Adipose tissue (tissue), 3 donors: ENCODE results near the gene TSPAN4. TPM values are rescaled to one million over a fixed set of nuclear protein-coding genes. Genes with fewer than 3 reads are reported as not detected.

Source experiments
- H3K27ac ChIP-seq: one replicate; pipeline ENCODE4 v1.5.1; 2013; ENCODE audit warnings: low read depth, low read length
- WGBS, 3 donors: extraction: QIAGEN DNeasy Blood & Tissue Kit; methylation state at CpG; one replicate each; pipeline ENCODE4 v1.1.7; 2013; 5-methylcytosine and 5-hydroxymethylcytosine counted together
- polyA plus RNA-seq, 3 donors: library from polyadenylated mRNA; stranded (reverse); fragments of 200-250 nt; gene quantifications; one replicate each; pipeline ENCODE4 v1.2.3, GENCODE V29; 2013
- donor health status: healthy with polysubstance abuse.
- donor health status: Bipolar disorder and iron deficiency.
- donor health status: healthy.

The TSPAN4 gene
- polyA plus RNA-seq, 3 donors: 34.1 to 122 (median 115) TPM

- 1 to 2% (median 2%) methylated on average over 45 to 47 of the region's 47 CpGs for WGBS, 3 donors
Observed at GRCh38 chr11:819943-820649, 22.6 kb upstream of the TSPAN4 start.

GRCh38 chr11:820655-821511 lies 21.8 kb upstream of the TSPAN4 start:
- WGBS, 3 donors: 19 to 47% (median 42%) methylated on average over 10 to 11 of the region's 11 CpGs
- H3K27ac ChIP-seq: no peak overlapping the region

More at GRCh38 chr11:819943-820649, 22.6 kb upstream of the TSPAN4 start:
- no peak overlapping the region for H3K27ac ChIP-seq

DNA sequence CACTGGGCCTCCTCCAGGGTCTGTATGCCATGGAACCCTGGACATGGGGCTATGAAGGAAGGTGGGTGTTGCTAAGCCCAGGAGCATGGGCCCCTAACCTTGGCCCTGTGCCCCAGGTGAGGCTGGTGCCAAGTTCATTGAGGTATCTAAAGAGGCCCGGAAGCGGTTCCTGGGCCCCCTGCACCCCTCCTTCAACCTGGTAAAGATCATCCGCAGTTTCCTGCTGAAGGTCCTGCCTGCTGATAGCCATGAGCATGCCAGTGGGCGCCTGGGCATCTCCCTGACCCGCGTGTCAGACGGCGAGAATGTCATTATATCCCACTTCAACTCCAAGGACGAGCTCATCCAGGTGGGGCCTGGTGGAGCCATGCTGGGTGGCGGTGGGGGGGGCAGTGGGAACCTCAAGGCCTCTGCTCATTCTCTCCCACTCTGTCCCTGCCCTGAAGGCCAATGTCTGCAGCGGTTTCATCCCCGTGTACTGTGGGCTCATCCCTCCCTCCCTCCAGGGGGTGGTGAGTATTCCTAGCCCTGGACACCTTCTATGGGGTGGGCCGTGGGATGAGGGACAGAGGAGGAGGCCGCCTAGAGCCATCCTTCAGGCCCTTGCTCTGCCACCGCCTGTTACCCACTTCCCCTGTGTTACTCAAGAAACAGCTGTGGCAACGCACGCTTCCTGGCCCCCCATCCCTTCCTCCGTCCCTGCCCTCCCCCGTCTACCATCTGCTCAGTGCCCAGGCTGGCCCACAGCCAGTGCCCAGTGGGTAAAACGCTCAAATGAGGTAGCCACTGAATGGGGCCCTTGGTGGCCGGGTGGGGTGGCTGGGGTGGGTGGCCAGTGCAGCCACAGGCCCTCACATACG lies 20.9 kb upstream of the TSPAN4 start:
- no peak overlapping the region for H3K27ac ChIP-seq
- 34 to 55% (median 53%) methylated on average over 22 of the region's 22 CpGs for WGBS, 3 donors

DNA sequence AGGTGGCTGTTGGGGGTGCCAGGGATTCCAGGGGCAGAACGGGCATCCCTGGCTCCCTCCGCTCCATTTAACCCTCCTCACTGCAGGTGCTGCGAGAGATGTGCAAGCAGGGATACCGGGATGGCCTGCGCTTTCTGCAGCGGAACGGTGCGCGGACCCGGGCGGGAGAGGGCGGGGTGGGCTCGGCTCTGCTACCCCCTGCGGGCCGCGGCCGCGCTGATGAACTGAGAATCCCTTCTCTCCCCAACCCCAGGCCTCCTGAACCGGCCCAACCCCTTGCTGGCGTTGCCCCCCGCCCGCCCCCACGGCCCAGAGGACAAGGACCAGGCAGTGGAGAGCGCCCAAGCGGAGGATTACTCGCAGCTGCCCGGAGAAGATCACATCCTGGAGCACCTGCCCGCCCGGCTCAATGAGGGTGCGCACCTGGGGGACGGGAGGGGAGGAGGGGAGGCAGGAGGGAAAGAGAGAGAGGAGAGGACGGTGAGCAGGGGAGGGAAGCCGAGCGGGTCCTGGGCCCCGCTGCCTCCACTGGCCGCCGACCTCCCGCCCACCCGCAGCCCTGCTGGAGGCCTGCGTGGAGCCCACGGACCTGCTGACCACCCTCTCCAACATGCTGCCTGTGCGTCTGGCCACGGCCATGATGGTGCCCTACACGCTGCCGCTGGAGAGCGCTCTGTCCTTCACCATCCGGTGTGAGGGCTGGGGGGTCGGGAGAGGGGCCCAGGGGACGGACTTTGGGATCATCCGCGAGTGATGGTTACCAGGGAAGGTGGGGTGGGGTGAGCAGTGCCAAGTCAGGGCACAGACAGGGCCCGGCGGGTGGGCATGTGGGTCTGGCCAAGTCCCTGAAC lies 19.0 kb upstream of the TSPAN4 start:
- 42 to 89% (median 88%) methylated on average over 42 to 53 of the region's 53 CpGs for WGBS, 3 donors

DNA sequence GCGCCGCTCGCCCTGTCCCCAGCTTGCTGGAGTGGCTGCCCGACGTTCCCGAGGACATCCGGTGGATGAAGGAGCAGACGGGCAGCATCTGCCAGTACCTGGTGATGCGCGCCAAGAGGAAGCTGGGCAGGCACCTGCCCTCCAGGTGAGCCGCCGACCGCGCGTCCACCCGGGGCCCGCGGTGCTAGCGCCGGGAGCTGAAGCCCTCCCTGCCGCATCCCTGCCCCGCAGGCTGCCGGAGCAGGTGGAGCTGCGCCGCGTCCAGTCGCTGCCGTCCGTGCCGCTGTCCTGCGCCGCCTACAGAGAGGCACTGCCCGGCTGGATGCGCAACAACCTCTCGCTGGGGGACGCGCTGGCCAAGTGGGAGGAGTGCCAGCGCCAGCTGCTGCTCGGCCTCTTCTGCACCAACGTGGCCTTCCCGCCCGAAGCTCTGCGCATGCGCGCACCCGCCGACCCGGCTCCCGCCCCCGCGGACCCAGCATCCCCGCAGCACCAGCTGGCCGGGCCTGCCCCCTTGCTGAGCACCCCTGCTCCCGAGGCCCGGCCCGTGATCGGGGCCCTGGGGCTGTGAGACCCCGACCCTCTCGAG lies 18.3 kb upstream of the TSPAN4 start:
- no peak overlapping the region for H3K27ac ChIP-seq
- 34 to 88% (median 86%) methylated on average over 45 to 59 of the region's 59 CpGs for whole genome bisulfite sequencing, 3 donors

More for the DNA sequence above, 19.0 kb upstream of the TSPAN4 start:
- no peak overlapping the region for H3K27ac ChIP-seq

DNA sequence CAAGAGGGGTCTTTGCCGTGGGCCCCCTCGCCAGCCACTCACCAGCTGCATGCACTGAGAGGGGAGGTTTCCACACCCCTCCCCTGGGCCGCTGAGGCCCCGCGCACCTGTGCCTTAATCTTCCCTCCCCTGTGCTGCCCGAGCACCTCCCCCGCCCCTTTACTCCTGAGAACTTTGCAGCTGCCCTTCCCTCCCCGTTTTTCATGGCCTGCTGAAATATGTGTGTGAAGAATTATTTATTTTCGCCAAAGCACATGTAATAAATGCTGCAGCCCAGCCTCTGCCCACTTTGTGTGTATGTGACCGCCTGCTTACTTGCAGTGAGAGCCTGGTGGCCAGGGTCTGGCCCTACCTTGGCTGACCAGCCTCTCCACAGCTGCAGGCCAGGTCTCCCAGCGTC lies 17.7 kb upstream of the TSPAN4 start:
- 31 to 84% (median 78%) methylated on average over 11 of the region's 11 CpGs for WGBS, 3 donors

GRCh38 chr11:825366-826226 lies 17.1 kb upstream of the TSPAN4 start:
- H3K27ac ChIP-seq: no peak overlapping the region
- WGBS, 3 donors: 30 to 76% (median 74%) methylated on average over 12 of the region's 12 CpGs

More for the DNA sequence above, 17.7 kb upstream of the TSPAN4 start:
- H3K27ac ChIP-seq: no peak overlapping the region

DNA sequence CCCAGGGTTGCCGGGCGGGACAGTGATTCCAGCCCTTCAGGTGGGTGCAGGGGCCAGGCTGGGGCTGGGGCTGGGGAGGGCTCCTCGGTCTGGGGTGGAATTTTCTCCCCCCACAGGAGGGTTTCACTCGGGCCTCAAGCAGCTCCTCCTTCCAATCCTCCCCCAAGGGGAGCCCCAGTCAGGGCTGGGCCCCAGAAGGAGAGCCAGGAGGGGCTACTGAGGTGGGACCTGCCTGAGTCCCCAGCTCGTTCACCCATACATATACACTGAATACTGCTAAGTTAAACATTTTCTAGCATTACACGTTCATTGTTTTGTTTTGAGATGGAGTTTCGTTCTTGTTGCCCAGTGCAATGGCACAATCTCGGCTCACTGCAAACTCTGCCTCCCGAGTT lies 16.4 kb upstream of the TSPAN4 start:
- H3K27ac ChIP-seq: no peak overlapping the region
- WGBS, 3 donors: 30 to 69% (median 58%) methylated on average over 9 of the region's 9 CpGs

- no peak overlapping the region for H3K27ac ChIP-seq
- 0 to 2% (median 2%) methylated on average over 20 to 22 of the region's 22 CpGs for WGBS, 3 donors
Observed at GRCh38 chr11:826836-827145, 15.9 kb upstream of the TSPAN4 start.

DNA sequence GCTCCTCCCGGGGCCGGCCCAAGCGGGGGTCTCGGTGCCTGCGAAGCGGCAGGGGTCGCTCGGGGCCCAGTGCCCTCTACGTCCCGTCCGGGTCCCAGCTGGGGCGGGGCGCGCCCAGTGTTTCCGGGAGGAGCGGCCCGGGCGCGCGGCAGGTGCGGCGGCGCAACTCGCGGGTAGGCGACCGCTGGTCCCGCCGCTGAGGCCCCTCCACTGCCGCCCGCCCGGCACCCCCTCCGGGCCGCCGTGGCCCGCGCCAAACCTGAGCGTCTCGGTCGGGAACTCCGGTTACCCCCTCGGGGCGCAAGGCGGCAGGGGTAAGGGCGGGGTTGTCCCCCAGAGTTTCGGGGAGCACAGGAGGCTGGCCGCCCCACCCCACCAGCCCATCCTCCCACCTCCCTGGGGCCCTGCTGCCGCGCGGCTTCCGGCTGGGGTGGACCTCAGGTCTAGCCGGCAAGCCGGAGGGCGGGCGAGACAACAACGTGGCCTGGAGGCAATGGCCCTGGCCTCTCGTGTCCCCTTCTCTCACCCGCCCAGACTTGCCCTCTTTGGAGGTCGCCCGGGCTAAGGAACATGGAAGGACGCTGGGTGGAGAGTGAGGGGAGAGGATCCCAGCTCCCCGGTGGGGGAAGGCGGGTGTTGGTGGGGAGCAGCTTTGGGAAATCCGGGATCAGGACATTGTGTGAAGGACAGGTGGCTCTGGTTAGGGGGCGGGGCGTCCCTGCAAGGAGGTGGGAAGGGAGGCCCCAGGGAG lies 15.3 kb upstream of the TSPAN4 start:
- no peak overlapping the region for H3K27ac ChIP-seq
- WGBS, 3 donors: 2 to 5% (median 4%) methylated on average over 39 to 66 of the region's 66 CpGs

DNA sequence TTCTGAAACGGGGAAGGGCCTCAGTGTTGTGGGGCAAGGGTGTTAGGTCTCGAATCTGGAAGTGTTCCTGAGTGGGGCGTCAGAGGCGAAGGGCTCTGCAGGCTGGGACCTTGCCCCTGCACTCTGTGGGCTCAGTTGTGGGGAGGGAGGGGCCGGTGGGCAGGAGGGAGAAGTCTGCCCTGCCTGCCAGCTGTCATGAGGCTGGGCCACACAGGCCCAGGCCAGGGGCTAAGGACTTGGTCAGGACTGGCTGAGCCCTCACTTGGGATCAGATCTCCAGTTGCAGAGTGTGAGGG lies 14.8 kb upstream of the TSPAN4 start, which contains the start of gene CRACR2B:
Gene CRACR2B, plus strand, starts transcription at position 23 of the 296 bp plus-strand sequence. CDS start 689 bp downstream, outside the sequence.
- WGBS, 3 donors: 24 to 35% (median 28%) methylated on average over 5 of the region's 5 CpGs
- no peak within 1 kb of the TSS for H3K27ac ChIP-seq

GRCh38 chr11:828506-829175 lies 14.0 kb upstream of the TSPAN4 start:
- WGBS, 3 donors: 44 to 52% (median 44%) methylated on average over 21 of the region's 21 CpGs
- H3K27ac ChIP-seq: no peak overlapping the region

GRCh38 chr11:829176-829846 lies 13.3 kb upstream of the TSPAN4 start:
- WGBS, 3 donors: 5 to 33% (median 10%) methylated on average over 39 to 40 of the region's 40 CpGs
- no peak overlapping the region for H3K27ac ChIP-seq

DNA sequence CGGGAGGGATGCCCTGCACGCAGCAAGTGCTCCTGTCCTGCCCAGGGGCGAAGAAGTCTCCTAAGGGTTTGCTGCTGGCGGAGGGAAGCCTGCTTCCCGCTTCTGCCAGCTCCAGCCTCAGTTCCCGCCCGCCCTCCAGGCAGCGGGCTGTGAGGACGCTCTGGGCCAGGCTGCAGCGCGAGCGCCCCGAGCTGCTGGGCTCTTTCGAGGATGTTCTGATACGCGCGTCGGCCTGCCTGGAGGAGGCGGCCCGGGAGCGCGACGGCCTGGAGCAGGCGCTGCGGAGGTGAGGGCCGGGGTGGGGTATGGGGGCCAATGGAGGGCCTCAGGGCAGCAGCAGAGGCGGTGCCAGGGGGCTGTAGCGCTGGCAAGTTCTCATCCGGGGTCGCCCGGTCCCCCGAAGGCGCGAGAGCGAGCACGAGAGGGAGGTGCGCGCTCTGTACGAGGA lies 12.8 kb upstream of the TSPAN4 start:
- WGBS, 3 donors: 3 to 64% (median 3%) methylated on average over 31 to 39 of the region's 39 CpGs
- no peak overlapping the region for H3K27ac ChIP-seq
